GM21367 (cell line): ENCODE results near the gene PIP5K1B.

Experiments used
- ATAC-seq: cut with Tn5 transposase; IDR thresholded peaks from one replicate; pipeline ENCODE4 v1.9.1; 2021; ENCODE audit not compliant: unreplicated experiment

The PIP5K1B gene

GRCh38 chr9:68763104-68763503 is 58.1 kb downstream of the PIP5K1B start:
- ATAC-seq = no peak

GRCh38 chr9:68768619-68769018 is 63.6 kb downstream of the PIP5K1B start:
- ATAC-seq = no peak

DNA sequence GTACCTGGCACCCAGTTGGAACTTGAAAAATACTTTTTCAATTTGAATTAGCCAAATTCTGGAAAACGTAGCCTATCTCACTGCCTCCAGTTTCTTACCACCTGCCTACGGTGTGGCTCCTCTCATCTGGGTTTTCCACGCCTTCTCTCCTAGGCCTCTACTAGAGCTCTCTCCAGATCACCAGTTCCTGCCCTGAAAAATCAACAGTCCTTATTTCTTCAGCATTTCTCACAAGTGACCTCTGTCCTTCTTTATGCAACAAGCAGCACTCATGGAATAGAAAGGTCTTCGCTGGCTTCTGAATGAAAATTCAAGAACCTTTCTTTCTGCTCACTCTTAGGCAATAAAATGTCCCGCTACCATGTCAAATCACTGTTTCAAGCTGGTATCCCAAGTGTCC is 64.8 kb downstream of the PIP5K1B start:
- ATAC-seq = no peak

- ATAC-seq = no peak
Measured at GRCh38 chr9:68771376-68771775, 66.3 kb downstream of the PIP5K1B start.

DNA sequence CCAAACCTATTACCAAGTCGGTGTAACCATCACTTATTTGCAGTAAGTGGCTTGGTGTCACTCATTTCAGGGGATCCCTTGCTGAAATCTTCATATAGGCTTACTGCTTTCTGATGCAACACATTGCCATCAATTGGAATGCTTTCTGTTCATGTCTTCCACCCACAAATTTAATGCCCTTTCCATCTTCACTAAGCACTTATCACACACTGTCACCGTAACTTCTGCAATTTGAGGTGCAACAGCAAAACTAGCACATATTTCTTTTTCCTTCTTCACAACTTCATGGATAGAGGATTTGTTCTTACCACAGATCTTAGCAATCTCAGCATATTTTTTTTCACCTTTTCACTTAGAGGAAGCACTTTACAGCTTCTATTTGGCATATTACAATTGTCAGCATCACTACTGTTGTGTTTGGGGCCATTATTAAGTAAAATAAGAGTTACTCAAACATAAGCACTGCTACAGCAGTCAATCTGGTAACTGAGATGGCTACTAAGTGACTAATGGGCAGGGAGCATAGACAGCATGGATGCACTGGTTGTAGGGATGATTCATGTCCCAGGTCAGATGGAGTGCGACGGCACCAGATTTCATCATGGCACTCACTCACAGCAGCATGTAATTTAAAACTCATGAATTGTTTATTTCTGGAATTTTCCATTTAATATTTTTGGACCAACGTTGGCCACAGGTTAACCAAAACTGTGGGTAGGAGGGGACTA is 70.1 kb downstream of the PIP5K1B start:
- ATAC-seq = no peak

GRCh38 chr9:68777070-68777763 is 72.2 kb downstream of the PIP5K1B start:
- ATAC-seq = no peak

- no peak for ATAC-seq
Measured at GRCh38 chr9:68778635-68779034, 73.6 kb downstream of the PIP5K1B start.

DNA sequence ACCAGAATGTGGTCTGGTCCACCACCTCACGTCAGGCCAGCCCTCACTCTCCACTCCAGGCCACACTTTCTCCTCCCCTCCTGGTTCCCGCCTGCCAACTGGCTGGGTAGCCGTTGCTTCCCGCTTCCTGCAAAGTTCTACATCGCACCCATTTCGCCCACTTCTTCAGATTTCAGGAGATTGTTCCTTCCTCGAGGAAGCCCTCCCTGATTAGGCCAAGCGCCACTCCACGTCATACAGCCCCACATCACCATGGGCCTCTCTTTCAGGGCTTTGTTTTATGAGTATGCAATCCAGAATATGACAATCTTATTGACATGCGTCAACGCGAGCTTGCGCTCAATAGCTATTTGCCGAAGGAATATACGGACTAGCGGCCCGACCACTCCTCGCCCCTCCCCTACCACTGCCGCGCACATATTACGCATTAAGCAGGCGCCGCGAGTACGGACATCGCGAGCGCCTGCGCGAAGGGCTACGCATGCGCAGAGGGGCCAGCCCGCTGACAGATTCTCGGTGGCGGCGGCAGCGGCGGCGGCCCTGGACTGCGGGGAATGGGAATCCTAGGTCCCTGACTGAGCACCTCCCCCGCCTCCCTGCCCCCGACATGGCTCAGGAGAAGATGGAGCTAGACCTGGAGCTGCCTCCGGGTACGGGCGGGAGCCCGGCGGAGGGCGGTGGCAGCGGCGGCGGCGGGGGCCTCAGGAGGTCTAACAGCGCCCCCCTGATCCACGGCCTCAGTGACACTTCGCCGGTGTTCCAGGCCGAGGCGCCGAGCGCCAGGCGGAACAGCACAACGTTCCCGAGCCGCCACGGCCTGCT is 74.7 kb downstream of the PIP5K1B start:
- peak; percentile 72 for ATAC-seq

- no peak for ATAC-seq
Measured at GRCh38 chr9:68780380-68780712, 75.3 kb downstream of the PIP5K1B start.

DNA sequence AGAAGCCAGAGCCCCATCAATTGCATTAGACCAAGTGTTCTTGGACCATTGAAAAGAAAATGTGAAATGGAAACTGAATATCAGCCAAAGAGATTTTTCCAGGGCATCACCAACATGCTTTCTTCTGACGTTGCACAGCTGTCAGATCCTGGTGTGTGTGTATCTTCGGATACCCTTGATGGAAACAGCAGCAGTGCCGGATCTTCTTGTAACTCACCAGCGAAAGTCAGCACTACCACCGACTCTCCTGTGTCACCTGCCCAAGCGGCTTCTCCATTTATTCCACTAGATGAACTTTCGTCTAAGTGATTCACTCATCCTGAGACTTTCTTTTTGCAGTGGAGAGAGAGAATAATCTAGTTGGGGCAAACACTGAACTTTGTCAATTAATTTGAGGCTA is 75.7 kb downstream of the PIP5K1B start:
- no peak for ATAC-seq

- no peak for ATAC-seq
Measured at GRCh38 chr9:68781928-68782327, 76.9 kb downstream of the PIP5K1B start.

- ATAC-seq = no peak
Measured at GRCh38 chr9:68782546-68782945, 77.5 kb downstream of the PIP5K1B start.

DNA sequence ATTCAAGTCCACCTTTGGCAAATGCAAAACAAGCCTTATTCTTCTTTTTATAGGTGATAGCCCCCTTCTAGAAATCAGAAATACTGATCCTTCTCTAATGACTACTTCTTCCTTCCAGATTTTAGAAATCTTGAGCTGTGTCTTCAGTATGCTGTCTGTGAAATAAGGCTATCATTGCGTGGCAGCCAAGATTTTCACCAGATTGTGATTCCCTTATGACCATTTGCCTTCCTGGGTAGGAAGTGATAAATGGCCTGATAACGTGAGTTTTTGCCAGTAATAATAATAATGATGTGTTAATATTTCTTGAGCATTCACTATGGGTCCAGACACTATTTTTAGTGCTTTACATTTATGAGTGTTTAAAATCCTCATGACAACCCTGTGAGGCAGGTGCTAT is 80.9 kb downstream of the PIP5K1B start:
- no peak for ATAC-seq

DNA sequence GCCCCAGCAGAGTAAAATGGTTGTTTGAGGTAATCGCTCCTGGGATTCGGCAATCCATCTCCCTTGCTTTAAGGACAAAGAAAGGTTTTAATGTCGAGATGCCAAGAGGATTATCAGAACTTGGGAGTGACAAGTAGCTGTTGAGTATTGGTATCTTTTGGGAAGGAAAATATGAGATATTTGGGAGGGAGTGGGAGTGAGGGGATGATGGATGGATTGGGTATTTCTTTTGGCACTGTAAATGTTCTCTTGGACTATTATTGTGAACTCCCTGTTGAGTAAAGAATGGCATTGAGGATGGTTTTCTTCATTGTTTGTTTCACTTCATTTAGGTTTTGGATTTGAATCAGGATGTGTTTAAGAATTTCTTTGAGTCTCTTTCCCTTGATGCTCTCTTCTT is 86.1 kb downstream of the PIP5K1B start:
- ATAC-seq = no peak

DNA sequence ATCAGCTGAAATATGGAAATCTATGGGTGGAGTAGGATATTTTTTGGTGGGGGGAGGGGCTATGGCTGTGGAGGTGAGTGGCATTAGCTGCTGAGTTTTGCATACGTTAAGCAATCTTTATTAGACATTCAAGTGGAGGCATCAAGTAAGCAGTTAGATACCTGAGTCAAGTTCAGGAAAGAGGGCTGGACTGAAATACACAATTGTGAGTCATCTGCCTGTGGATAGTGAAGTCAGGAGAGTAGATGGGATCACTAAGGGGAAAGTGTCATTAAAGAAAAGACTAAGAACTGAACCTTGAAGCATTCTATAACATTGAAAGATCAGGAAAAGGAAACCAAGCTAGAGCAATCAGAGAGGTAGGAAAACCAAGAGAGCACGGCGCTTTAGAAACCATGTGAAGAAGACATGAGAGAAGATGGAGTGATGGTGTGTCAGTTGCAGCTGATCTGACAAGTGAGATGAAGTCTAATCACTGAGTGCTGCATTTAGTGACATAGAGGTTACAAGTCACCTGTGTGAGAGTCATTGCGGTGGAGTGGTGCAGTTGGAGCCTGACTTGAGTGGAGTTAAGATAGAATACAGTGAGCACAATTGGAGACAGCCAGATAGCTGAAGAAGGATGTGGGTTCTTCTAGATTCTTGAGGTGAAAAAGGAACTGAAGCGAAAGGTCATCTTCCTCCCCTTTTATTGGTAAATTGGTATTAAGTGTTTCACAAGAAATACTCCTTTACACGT is 88.7 kb downstream of the PIP5K1B start:
- ATAC-seq = peak; percentile 69

- no peak for ATAC-seq
Measured at GRCh38 chr9:68794898-68795297, 89.9 kb downstream of the PIP5K1B start.

GRCh38 chr9:68795411-68795810 is 90.4 kb downstream of the PIP5K1B start:
- ATAC-seq = no peak

GRCh38 chr9:68797116-68797515 is 92.1 kb downstream of the PIP5K1B start:
- no peak for ATAC-seq

DNA sequence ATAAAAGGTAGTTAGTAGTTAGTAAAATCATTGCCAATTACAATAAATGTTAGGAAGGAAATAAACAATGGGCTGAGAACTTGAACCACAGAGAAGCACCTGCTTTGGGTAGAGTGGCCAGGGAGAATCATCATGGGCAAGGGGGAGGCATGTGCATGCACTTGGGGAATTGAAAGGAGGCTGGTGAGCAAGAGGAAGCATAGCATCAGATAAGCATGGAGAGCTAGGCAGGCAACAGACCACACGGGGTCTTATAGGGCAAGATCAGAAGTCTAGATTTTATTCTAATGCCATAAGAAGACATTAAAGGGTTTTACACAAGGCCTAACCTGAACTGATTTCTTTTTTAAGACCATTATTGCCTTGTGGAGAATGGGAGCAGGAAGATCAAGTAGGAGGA is 93.4 kb downstream of the PIP5K1B start:
- no peak for ATAC-seq

GRCh38 chr9:68800836-68801235 is 95.8 kb downstream of the PIP5K1B start:
- no peak for ATAC-seq

DNA sequence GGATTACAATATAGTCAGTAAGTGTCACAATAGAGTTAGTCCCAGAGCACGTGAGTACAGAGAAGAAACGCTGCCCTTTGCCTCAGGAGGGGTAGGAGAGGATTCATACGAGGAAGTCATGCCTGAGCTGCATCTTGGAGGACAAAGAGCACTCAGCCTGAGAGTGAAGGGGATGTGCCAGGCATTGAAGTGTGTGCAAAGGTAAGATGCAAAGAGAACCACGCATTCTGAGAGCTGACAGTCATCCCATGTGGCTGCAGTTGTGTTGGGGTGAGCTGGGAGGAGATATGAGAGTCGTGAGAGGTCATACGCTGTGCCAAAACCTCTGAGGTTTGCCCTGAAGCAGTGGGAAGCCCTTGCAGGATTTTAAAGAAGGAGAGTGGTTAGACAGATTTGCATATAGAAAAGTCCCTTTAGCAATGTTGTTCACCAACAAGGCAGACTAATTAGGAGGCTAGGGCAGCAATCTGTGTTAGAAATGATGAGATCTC is 97.5 kb downstream of the PIP5K1B start:
- ATAC-seq = peak; percentile 93
